Cardiac muscle cell (in vitro differentiated cells and primary cell): ENCODE measurements around the gene SEPTIN12. TPM values are rescaled to one million over a fixed set of nuclear protein-coding genes. Genes with fewer than 3 reads are reported as not detected.

Experiments
- DNase-seq, 2 donors: peaks; one replicate each; pipeline versions ENCODE4 v3.0.0 to v3.0.0-alpha.2; 2010 to 2017; ENCODE audit warnings: low read depth in 1 of 2, low spot score in 1 of 2
- H3K27ac ChIP-seq: fragments of 200-600 bp; sonication (generic); 2 replicates; pipeline ENCODE4 v1.5.1; 2016
- H3K27me3 ChIP-seq: fragments of 200-600 bp; sonication (generic); 2 replicates; pipeline ENCODE4 v1.6.0; 2016; ENCODE audit warnings: control low read depth
- H3K36me3 ChIP-seq: fragments of 200-600 bp; sonication (generic); 2 replicates; pipeline ENCODE4 v1.5.1; 2016; ENCODE audit warnings: control low read depth
- H3K4me1 ChIP-seq: fragments of 200-600 bp; sonication (generic); 2 replicates; pipeline ENCODE4 v1.8.1; 2017; ENCODE audit warnings: low read depth, mild to moderate bottlenecking, mixed run types
- H3K4me3 ChIP-seq: fragments of 200-600 bp; sonication (generic); 2 replicates; pipeline ENCODE4 v1.5.1; 2016; ENCODE audit warnings: mild to moderate bottlenecking
- H3K9me3 ChIP-seq: fragments of 200-600 bp; sonication (generic); 2 replicates; pipeline ENCODE4 v1.5.1; 2017; ENCODE audit warnings: low read depth, mild to moderate bottlenecking, control low read depth
- CTCF ChIP-seq: IDR thresholded peaks from 2 replicates; pipeline ENCODE4 v1.5.1; 2012; ENCODE audit warnings: low read depth, mild to moderate bottlenecking, low read length
- polyA plus RNA-seq: library from polyadenylated mRNA; unstranded; fragments of >200 nt; fragmentation: Nextera tagmentation; extraction: Ambion mirVana; gene quantifications from 2 replicates; pipeline ENCODE4 v1.2.1, GENCODE V29; 2016
- total RNA-seq: library from RNA; depleted of rRNA; stranded (reverse); fragments of >200 nt; gene quantifications from 2 replicates; pipeline ENCODE4 v1.2.3, GENCODE V29; 2016

SEPTIN12 gene
- total RNA-seq (1.7 and 2.9 TPM in 2 replicates), polyA plus RNA-seq (2.2 and 7.3 TPM in 2 replicates)

GRCh38 chr16:4787627-4788482, at the start of gene SEPTIN12:
Gene SEPTIN12, minus strand, starts transcription at chr16:4788345. Its CDS starts 700 bp downstream, at chr16:4787645.
- H3K36me3 ChIP-seq = no peaks in the 10 kb centered on the region
- H3K4me1 ChIP-seq = peaks cover 16% of the 10 kb centered on the region
- DNase-seq = peak in 1 of 2 donors; percentile 24
- H3K27me3 ChIP-seq = no peaks in the 10 kb centered on the region
- H3K4me3 ChIP-seq = no peak within 1 kb of the TSS
- peak within 1 kb of the TSS; percentile 5 for H3K27ac ChIP-seq
- no peak for TF ChIP-seq CTCF
- no peaks in the 10 kb centered on the region for H3K9me3 ChIP-seq

GRCh38 chr16:4836727-4837126, 48.6 kb upstream of the SEPTIN12 start:
- DNase-seq = no peak
- Histone ChIP-seq H3K36me3 (peaks cover 52% of the 10 kb centered on the region), H3K4me1 (peaks cover 12% of the 10 kb centered on the region), H3K27ac (no peak overlapping the region), H3K27me3 (no peaks in the 10 kb centered on the region), H3K9me3 (no peaks in the 10 kb centered on the region), H3K4me3 (no peak overlapping the region)
- no peak for TF ChIP-seq CTCF

- peaks cover 35% of the 10 kb centered on the region for H3K4me1 ChIP-seq
- no peak overlapping the region for H3K4me3 ChIP-seq
- H3K27ac ChIP-seq = no peak overlapping the region
- peaks cover 29% of the 10 kb centered on the region for H3K36me3 ChIP-seq
- no peak for DNase-seq
- no peaks in the 10 kb centered on the region for H3K27me3 ChIP-seq
- no peak for TF ChIP-seq CTCF
- H3K9me3 ChIP-seq = no peaks in the 10 kb centered on the region
Observed at GRCh38 chr16:4833584-4833983, 45.4 kb upstream of the SEPTIN12 start.

- H3K9me3 ChIP-seq = no peaks in the 10 kb centered on the region
- H3K4me1 ChIP-seq = peaks cover 35% of the 10 kb centered on the region
- peak overlapping the region; percentile 95 for H3K27ac ChIP-seq
- H3K4me3 ChIP-seq = no peak overlapping the region
- no peak for DNase-seq
- no peaks in the 10 kb centered on the region for H3K27me3 ChIP-seq
- H3K36me3 ChIP-seq = peaks cover 29% of the 10 kb centered on the region
- no peak for TF ChIP-seq CTCF
Observed at GRCh38 chr16:4832698-4833343, 44.7 kb upstream of the SEPTIN12 start.

- no peak for DNase-seq
- no peak overlapping the region for H3K4me3 ChIP-seq
- TF ChIP-seq CTCF = no peak
- peaks cover 28% of the 10 kb centered on the region for H3K36me3 ChIP-seq
- H3K4me1 ChIP-seq = peaks cover 35% of the 10 kb centered on the region
- H3K27me3 ChIP-seq = no peaks in the 10 kb centered on the region
- peak overlapping the region; percentile 95 for H3K27ac ChIP-seq
- H3K9me3 ChIP-seq = no peaks in the 10 kb centered on the region
Observed at GRCh38 chr16:4831616-4832015, 43.5 kb upstream of the SEPTIN12 start.
